B cell (primary cell): ENCODE measurements around the gene PDGFRA.
"Not testable (repeated sequence)": the region's sequence is repeated elsewhere in the genome, so short reads cannot be mapped to it uniquely, and the experiment has no call there.

Source experiments
- CTCF ChIP-seq: fragments of 200-600 bp; IDR thresholded peaks from one replicate; pipeline ENCODE4 v1.8.0; 2022; ENCODE audit warnings: antibody characterized with exemption, mild to moderate bottlenecking
- EZH2 ChIP-seq: IDR thresholded peaks from 2 replicates; pipeline ENCODE4 v1.6.1; 2012; ENCODE audit warnings: borderline replicate concordance, low read depth, mild to moderate bottlenecking, moderate library complexity, low read length; ENCODE audit not compliant: insufficient read depth, poor library complexity, severe bottlenecking

GRCh38 chr4:54342067-54342466 is 113.0 kb downstream of the PDGFRA start:
- TF ChIP-seq CTCF, EZH2: not testable (repeated sequence)
